Measurements from ENCODE around the gene GPBP1. TPM values are rescaled to one million over a fixed set of nuclear protein-coding genes. Genes with fewer than 3 reads are reported as not detected.
A peak's percentile ranks its signal among the peaks of the same experiment; 100 is the strongest.
"Not testable (repeated sequence)": the region's sequence is repeated elsewhere in the genome, so short reads cannot be mapped to it uniquely, and the experiment has no call there.

GPBP1 gene
- total and polyA plus RNA-seq, 2 donors (not counting 3 experiments of a cell fraction or from before 2014, with no cell fraction given) = 11.7 to 57.4 TPM

DNA sequence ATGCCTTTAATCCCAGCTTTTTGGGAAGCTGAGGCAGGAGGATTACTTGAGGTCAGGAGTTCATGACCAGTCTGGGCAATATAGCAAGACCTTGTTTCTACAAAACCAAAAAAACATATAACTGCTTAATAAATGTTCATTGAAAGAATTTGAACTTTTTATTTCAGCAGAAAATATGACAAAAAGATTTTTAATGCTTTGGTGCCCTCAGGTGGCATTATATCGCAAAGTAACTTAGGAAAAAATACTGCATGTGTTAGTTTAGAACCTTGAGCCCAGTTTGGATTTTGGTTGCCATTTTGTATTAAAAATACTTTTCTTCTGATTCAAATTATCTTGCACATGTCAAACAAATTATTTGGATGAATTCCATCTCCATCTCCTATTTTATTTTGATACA is 103.2 kb downstream of the GPBP1 start:
- FAIRE-seq = peak; percentile 43
- H3K27ac ChIP-seq (ENCODE audit: insufficient read depth, low read depth, low read length) = no peak overlapping the region
- no peak overlapping the region for H3K4me3 ChIP-seq (replicated peaks in 1 of 3; ENCODE audit: insufficient read depth in 1 of 3, low read depth in 1 of 3, low read length in 3 of 3)
- H3K79me2 ChIP-seq (ENCODE audit: control insufficient read depth, insufficient read depth, low read length) = no peaks in the 10 kb centered on the region
- H3K36me3 ChIP-seq (ENCODE audit: control insufficient read depth in 2 of 2, extremely low read depth in 1 of 2, insufficient read depth in 2 of 2, low read length in 2 of 2) = no peaks in the 10 kb centered on the region
- no peak overlapping the region for H2AFZ ChIP-seq (ENCODE audit: low read depth, low read length)
- ChIA-PET CTCF (interaction anchor here (0.6 to 4.4 kb wide), 16 partner anchors 9 to 1006 kb away, joined by 3 to 39 read pairs (median 5); partner anchors contain the start of gene SETD9), POLR2A (no interaction called here)
- TF ChIP-seq CTCF (IDR thresholded peaks at IDR 0.05; ENCODE audit: extremely low read depth in 1 of 2, insufficient read depth in 1 of 2, low read depth in 1 of 2, low read length in 2 of 2) (peak; percentile 11 to 18), POLR2AphosphoS5 (IDR thresholded peaks at IDR 0.05; ENCODE audit: insufficient read depth, low read depth, low read length) (no peak)
- BruUV-seq (replicated peaks) = no TSS peak
- H3K9me3 ChIP-seq (replicated peaks; ENCODE audit: control insufficient read depth, insufficient read depth, low read length) = no peaks in the 10 kb centered on the region
- DNase-seq (ENCODE audit: low read depth, low spot score) = peak; percentile 54
- intact Hi-C loops (cut with micrococcal nuclease) (loop anchor here (1.0 to 5.0 kb wide), 3 partner anchors 140 to 1006 kb away; no protein-coding TSS in a partner anchor), dilution Hi-C loops (cut with MboI; ENCODE audit: extremely low pct_ligation_motif_present, low sequenced_read_pairs) (no loop called here)
- peaks cover 0 to 3% of the 10 kb centered on the region in 2 experiments for H3K27me3 ChIP-seq (ENCODE audit: control insufficient read depth in 2 of 2, insufficient read depth in 2 of 2, low read length in 2 of 2)
- H3K9me1 ChIP-seq (replicated peaks; ENCODE audit: control insufficient read depth, extremely low read depth, insufficient read depth, low read length) = no peaks in the 10 kb centered on the region
- H4K20me1 ChIP-seq (replicated peaks; ENCODE audit: control insufficient read depth, extremely low read depth, insufficient read depth, low read length) = no peaks in the 10 kb centered on the region
- no peak overlapping the region for H3K4me2 ChIP-seq (ENCODE audit: insufficient read depth, low read length)
- H3K9ac ChIP-seq (replicated peaks; ENCODE audit: extremely low read depth, insufficient read depth, low read length) = no peak overlapping the region
- H3K4me1 ChIP-seq (ENCODE audit: control insufficient read depth, extremely low read depth, insufficient read depth, low read length) = no peaks in the 10 kb centered on the region

DNA sequence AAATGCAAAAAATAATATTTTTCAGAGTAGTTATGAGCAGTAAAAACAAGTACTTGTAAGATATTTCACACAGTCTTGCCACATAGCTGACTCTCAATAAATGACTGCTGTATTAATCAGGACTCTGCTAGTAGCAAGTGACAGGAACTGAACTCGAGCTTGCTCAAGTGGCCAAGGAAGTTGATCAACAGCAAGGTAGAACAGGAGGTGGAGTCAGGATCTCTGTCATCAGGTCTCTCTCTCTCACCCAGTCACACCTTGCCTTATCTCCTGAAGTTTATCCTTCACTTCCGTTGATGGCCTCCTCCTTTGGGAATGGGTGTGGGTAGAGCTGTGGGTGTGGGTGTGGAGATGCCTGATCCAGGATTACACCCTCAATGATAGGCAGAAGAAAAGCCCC is 107.0 kb downstream of the GPBP1 start:
- H3K9ac ChIP-seq (replicated peaks; ENCODE audit: extremely low read depth, insufficient read depth, low read length) = no peak overlapping the region
- H3K4me2 ChIP-seq (ENCODE audit: insufficient read depth, low read length) = no peak overlapping the region
- H3K27ac ChIP-seq (ENCODE audit: insufficient read depth, low read depth, low read length) = no peak overlapping the region
- no peaks in the 10 kb centered on the region for H3K9me3 ChIP-seq (replicated peaks; ENCODE audit: control insufficient read depth, insufficient read depth, low read length)
- no peaks in the 10 kb centered on the region for H3K79me2 ChIP-seq (ENCODE audit: control insufficient read depth, insufficient read depth, low read length)
- intact Hi-C loops (cut with micrococcal nuclease) = no loop called here
- H2AFZ ChIP-seq (ENCODE audit: low read depth, low read length) = no peak overlapping the region
- no peak for FAIRE-seq
- H3K27me3 ChIP-seq (ENCODE audit: control insufficient read depth in 2 of 2, insufficient read depth in 2 of 2, low read length in 2 of 2) = no peaks in the 10 kb centered on the region
- H4K20me1 ChIP-seq (replicated peaks; ENCODE audit: control insufficient read depth, extremely low read depth, insufficient read depth, low read length) = no peaks in the 10 kb centered on the region
- ChIA-PET POLR2A (no interaction called here), CTCF (no interaction called here)
- TF ChIP-seq POLR2AphosphoS5 (IDR thresholded peaks at IDR 0.05; ENCODE audit: insufficient read depth, low read depth, low read length) (no peak), GATA2 (IDR thresholded peaks at IDR 0.05; ENCODE audit: insufficient read depth, insufficient read length, low read depth, low read length) (no peak), JUN (IDR thresholded peaks at IDR 0.05; ENCODE audit: borderline replicate concordance, insufficient read depth, insufficient read length, low read depth) (no peak), MAX (IDR thresholded peaks at IDR 0.05; ENCODE audit: insufficient read depth, insufficient read length) (no peak)
- BruUV-seq (replicated peaks) = no TSS peak
- no peaks in the 10 kb centered on the region for H3K36me3 ChIP-seq (ENCODE audit: control insufficient read depth in 2 of 2, extremely low read depth in 1 of 2, insufficient read depth in 2 of 2, low read length in 2 of 2)
- no peaks in the 10 kb centered on the region for H3K9me1 ChIP-seq (replicated peaks; ENCODE audit: control insufficient read depth, extremely low read depth, insufficient read depth, low read length)
- H3K4me1 ChIP-seq (ENCODE audit: control insufficient read depth, extremely low read depth, insufficient read depth, low read length) = no peaks in the 10 kb centered on the region
- H3K4me3 ChIP-seq (replicated peaks in 1 of 3; ENCODE audit: insufficient read depth in 1 of 3, low read depth in 1 of 3, low read length in 3 of 3) = no peak overlapping the region
- no peak for DNase-seq (ENCODE audit: low read depth, low spot score)
- dilution Hi-C loops (cut with MboI; ENCODE audit: extremely low pct_ligation_motif_present, low sequenced_read_pairs) = no loop called here

DNA sequence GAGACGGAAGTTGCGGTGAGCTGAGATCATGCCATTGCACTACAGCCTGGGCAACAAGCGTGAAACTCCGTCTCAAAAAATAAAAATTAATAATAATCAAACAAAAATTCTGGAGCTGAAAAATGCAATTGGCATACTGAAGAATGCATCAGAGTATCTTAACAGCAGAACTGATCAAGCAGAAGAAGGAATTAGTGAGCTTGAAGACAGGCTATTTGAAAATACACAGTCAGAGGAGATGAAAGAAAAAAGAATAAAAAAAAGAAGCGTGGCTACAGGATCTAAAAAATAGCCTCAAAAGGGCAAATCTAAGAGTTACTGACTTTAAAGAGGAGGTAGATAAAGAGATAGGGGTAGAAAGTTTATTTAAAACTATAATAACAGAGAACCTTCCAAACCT is 111.2 kb downstream of the GPBP1 start:
- H3K79me2 ChIP-seq (ENCODE audit: control insufficient read depth, insufficient read depth, low read length); DNase-seq (ENCODE audit: low read depth, low spot score); H3K27me3 ChIP-seq (ENCODE audit: control insufficient read depth in 2 of 2, insufficient read depth in 2 of 2, low read length in 2 of 2); intact Hi-C loops (cut with micrococcal nuclease); FAIRE-seq; POLR2A ChIA-PET; H3K4me1 ChIP-seq (ENCODE audit: control insufficient read depth, extremely low read depth, insufficient read depth, low read length); H4K20me1 ChIP-seq (replicated peaks; ENCODE audit: control insufficient read depth, extremely low read depth, insufficient read depth, low read length); dilution Hi-C loops (cut with MboI; ENCODE audit: extremely low pct_ligation_motif_present, low sequenced_read_pairs); CTCF ChIA-PET; H3K27ac ChIP-seq (ENCODE audit: insufficient read depth, low read depth, low read length); H3K4me3 ChIP-seq (replicated peaks in 1 of 3; ENCODE audit: insufficient read depth in 1 of 3, low read depth in 1 of 3, low read length in 3 of 3); H2AFZ ChIP-seq (ENCODE audit: low read depth, low read length); H3K9me1 ChIP-seq (replicated peaks; ENCODE audit: control insufficient read depth, extremely low read depth, insufficient read depth, low read length); H3K9me3 ChIP-seq (replicated peaks; ENCODE audit: control insufficient read depth, insufficient read depth, low read length); BruUV-seq (replicated peaks); H3K9ac ChIP-seq (replicated peaks; ENCODE audit: extremely low read depth, insufficient read depth, low read length); H3K36me3 ChIP-seq (ENCODE audit: control insufficient read depth in 2 of 2, extremely low read depth in 1 of 2, insufficient read depth in 2 of 2, low read length in 2 of 2); H3K4me2 ChIP-seq (ENCODE audit: insufficient read depth, low read length): not testable (repeated sequence)
